ENCODE data around the gene ANKRD39.

Gene ANKRD39

GRCh38 chr2:96831679-96832078, 26.1 kb downstream of the ANKRD39 start:
- Histone ChIP-seq H3F3A (ENCODE audit: insufficient read depth, low read length) (peaks cover 16% of the 10 kb centered on the region), H3K9me3 (replicated peaks; ENCODE audit: insufficient read depth, low read length) (no peaks in the 10 kb centered on the region), H3K27ac (ENCODE audit: low read length) (no peak overlapping the region), H3K4me3 (ENCODE audit: low read length) (no peak overlapping the region), H2AFZ (ENCODE audit: low read length) (no peak overlapping the region), H3K9me2 (replicated peaks; ENCODE audit: insufficient read depth, low read length) (no peaks in the 10 kb centered on the region), H3K4me2 (ENCODE audit: low read depth, low read length) (no peak overlapping the region), H4K20me1 (ENCODE audit: insufficient read depth, low read length) (no peaks in the 10 kb centered on the region), H3K79me2 (ENCODE audit: low read length) (0 out of 2 replicates have a peak, but pooled peaks cover 9% of the 10 kb centered on the region), H3K27me3 (replicated peaks; ENCODE audit: insufficient read depth, low read length) (no peaks in the 10 kb centered on the region), H3K4me1 (ENCODE audit: low read length) (no peaks in the 10 kb centered on the region), H3K9ac (ENCODE audit: low read length) (no peak overlapping the region), H3K36me3 (replicated peaks; ENCODE audit: insufficient read depth, low read length) (peaks cover 4% of the 10 kb centered on the region)
- TF ChIP-seq EZH2 (optimal IDR thresholded peaks at IDR 0.05; ENCODE audit: low read depth, low read length) (no peak), EZH2phosphoT487 (IDR thresholded peaks at IDR 0.05; ENCODE audit: low read length) (no peak), CTCF (IDR thresholded peaks at IDR 0.05; ENCODE audit: low read length) (no peak)
- no peak for DNase-seq

GRCh38 chr2:96830044-96830562, 27.7 kb downstream of the ANKRD39 start:
- Histone ChIP-seq H3K79me2 (ENCODE audit: low read length) (peaks cover 13% of the 10 kb centered on the region), H3K36me3 (replicated peaks; ENCODE audit: insufficient read depth, low read length) (peaks cover 7% of the 10 kb centered on the region), H2AFZ (ENCODE audit: low read length) (no peak overlapping the region), H3K27ac (ENCODE audit: low read length) (no peak overlapping the region), H3K27me3 (replicated peaks; ENCODE audit: insufficient read depth, low read length) (no peaks in the 10 kb centered on the region), H3K4me1 (ENCODE audit: low read length) (no peaks in the 10 kb centered on the region), H3K9ac (ENCODE audit: low read length) (no peak overlapping the region), H3K4me2 (ENCODE audit: low read depth, low read length) (no peak overlapping the region), H3K4me3 (ENCODE audit: low read length) (no peak overlapping the region), H3K9me3 (replicated peaks; ENCODE audit: insufficient read depth, low read length) (no peaks in the 10 kb centered on the region), H4K20me1 (ENCODE audit: insufficient read depth, low read length) (no peaks in the 10 kb centered on the region), H3F3A (ENCODE audit: insufficient read depth, low read length) (peaks cover 23% of the 10 kb centered on the region), H3K9me2 (replicated peaks; ENCODE audit: insufficient read depth, low read length) (no peaks in the 10 kb centered on the region)
- DNase-seq = no peak
- TF ChIP-seq EZH2phosphoT487 (IDR thresholded peaks at IDR 0.05; ENCODE audit: low read length) (no peak), CTCF (IDR thresholded peaks at IDR 0.05; ENCODE audit: low read length) (no peak), EZH2 (optimal IDR thresholded peaks at IDR 0.05; ENCODE audit: low read depth, low read length) (no peak)

GRCh38 chr2:96828874-96829273, 28.9 kb downstream of the ANKRD39 start:
- peaks cover 23% of the 10 kb centered on the region for H3F3A ChIP-seq (ENCODE audit: insufficient read depth, low read length)
- H3K9me2 ChIP-seq (replicated peaks; ENCODE audit: insufficient read depth, low read length) = no peaks in the 10 kb centered on the region
- TF ChIP-seq EZH2 (optimal IDR thresholded peaks at IDR 0.05; ENCODE audit: low read depth, low read length) (no peak), EZH2phosphoT487 (IDR thresholded peaks at IDR 0.05; ENCODE audit: low read length) (no peak), CTCF (IDR thresholded peaks at IDR 0.05; ENCODE audit: low read length) (no peak)
- DNase-seq = no peak
- H3K4me2 ChIP-seq (ENCODE audit: low read depth, low read length) = no peak overlapping the region
- no peak overlapping the region for H3K9ac ChIP-seq (ENCODE audit: low read length)
- no peak overlapping the region for H2AFZ ChIP-seq (ENCODE audit: low read length)
- peaks cover 25% of the 10 kb centered on the region for H3K79me2 ChIP-seq (ENCODE audit: low read length)
- peaks cover 7% of the 10 kb centered on the region for H3K36me3 ChIP-seq (replicated peaks; ENCODE audit: insufficient read depth, low read length)
- H3K27ac ChIP-seq (ENCODE audit: low read length) = no peak overlapping the region
- H3K9me3 ChIP-seq (replicated peaks; ENCODE audit: insufficient read depth, low read length) = no peaks in the 10 kb centered on the region
- no peak overlapping the region for H3K4me3 ChIP-seq (ENCODE audit: low read length)
- H4K20me1 ChIP-seq (ENCODE audit: insufficient read depth, low read length) = no peaks in the 10 kb centered on the region
- no peaks in the 10 kb centered on the region for H3K27me3 ChIP-seq (replicated peaks; ENCODE audit: insufficient read depth, low read length)
- H3K4me1 ChIP-seq (ENCODE audit: low read length) = no peaks in the 10 kb centered on the region
